Erythroblast (primary cell): ENCODE results near the gene LHX1.

Experiments used
- GATA1 ChIP-seq: IDR thresholded peaks from 2 replicates; pipeline ENCODE4 v1.6.1; 2011; ENCODE audit warnings: low read depth, mild to moderate bottlenecking, control low read depth, low read length, moderate library complexity
- POLR2A ChIP-seq: IDR thresholded peaks from 2 replicates; pipeline ENCODE4 v1.6.1; 2011; ENCODE audit warnings: mild to moderate bottlenecking, low read length

DNA sequence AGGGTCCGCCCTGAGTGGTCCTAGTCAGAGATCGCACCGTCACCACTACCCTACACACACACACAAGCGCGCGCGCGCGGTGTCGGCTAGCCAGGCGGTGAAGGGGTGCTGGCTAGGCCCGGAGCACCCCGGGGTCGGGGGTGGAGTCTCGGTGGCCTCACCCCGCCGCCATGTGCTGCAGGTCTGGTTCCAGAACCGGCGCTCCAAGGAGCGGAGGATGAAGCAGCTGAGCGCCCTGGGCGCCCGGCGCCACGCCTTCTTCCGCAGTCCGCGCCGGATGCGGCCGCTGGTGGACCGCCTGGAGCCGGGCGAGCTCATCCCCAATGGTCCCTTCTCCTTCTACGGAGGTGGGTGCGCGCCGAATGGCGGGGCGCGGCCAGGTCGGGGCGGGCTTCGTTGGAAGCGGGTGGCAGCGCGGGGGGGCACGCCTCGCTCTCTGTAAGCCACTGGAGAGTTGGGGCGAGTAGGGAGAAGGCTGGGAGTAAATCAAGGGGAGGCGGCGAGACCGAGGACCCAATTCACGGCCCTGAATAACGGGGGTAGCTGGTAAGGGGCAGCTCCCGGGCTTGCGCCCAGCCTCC lies 4.8 kb downstream of the LHX1 start:
- TF ChIP-seq POLR2A (no peak), GATA1 (no peak)
